Measurements from ENCODE around the gene RAD18.

Gene RAD18

DNA sequence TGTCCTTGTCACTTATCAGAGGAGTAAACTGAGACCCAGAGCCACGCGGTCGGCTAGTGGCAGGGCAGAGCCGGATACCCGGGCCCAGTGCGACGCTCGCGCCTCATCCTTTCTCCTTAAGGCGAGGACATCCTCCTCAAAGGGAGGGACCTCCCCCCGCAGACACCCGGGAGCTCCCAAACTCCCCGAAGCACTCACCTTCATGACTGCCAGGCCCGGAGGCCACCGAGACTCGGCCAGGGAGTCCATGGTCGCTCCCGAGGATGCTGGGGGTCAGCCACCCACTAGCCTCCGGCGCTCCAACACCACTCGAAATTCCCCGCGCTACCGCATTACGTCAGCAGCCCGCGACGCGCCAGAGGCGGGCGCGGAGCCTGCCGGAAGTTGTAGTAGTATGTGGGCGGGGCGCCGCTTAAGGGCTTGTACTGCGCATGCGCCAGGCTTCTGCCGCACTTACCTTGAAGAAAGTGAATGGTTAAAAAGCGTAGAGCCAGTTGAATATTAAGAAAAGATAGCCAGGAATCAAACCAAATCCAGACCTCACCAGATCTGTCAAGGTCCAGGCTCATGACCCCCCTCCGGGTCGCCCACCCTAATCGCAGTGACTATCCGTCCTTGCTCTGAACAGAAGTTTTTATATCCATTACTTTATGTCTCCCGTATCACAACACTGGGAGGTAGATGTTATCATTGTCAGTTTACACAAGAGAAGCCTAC, at the start of gene RAD18 (continued):
- peak; percentile 49; the same call in 1 of the 2 replicates for TF ChIP-seq OSR2 (tag by site-specific recombination; IDR thresholded peaks at IDR 0.05)
- no peak for TF ChIP-seq ZNF354C (tag by site-specific recombination; IDR thresholded peaks at IDR 0.05; ENCODE audit: borderline replicate concordance, low read depth)
- peak; percentile 63; the same call in 1 of the 2 replicates for TF ChIP-seq ZNF391 (tag by site-specific recombination; IDR thresholded peaks at IDR 0.05; ENCODE audit: borderline replicate concordance, low read depth)
- TF ChIP-seq, protein P1, sequence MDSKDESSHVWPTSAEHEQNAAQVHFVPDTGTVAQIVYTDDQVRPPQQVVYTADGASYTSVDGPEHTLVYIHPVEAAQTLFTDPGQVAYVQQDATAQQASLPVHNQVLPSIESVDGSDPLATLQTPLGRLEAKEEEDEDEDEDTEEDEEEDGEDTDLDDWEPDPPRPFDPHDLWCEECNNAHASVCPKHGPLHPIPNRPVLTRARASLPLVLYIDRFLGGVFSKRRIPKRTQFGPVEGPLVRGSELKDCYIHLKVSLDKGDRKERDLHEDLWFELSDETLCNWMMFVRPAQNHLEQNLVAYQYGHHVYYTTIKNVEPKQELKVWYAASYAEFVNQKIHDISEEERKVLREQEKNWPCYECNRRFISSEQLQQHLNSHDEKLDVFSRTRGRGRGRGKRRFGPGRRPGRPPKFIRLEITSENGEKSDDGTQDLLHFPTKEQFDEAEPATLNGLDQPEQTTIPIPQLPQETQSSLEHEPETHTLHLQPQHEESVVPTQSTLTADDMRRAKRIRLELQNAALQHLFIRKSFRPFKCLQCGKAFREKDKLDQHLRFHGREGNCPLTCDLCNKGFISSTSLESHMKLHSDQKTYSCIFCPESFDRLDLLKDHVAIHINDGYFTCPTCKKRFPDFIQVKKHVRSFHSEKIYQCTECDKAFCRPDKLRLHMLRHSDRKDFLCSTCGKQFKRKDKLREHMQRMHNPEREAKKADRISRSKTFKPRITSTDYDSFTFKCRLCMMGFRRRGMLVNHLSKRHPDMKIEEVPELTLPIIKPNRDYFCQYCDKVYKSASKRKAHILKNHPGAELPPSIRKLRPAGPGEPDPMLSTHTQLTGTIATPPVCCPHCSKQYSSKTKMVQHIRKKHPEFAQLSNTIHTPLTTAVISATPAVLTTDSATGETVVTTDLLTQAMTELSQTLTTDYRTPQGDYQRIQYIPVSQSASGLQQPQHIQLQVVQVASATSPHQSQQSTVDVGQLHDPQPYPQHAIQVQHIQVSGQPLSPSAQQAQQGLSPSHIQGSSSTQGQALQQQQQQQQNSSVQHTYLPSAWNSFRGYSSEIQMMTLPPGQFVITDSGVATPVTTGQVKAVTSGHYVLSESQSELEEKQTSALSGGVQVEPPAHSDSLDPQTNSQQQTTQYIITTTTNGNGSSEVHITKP (tag by site-specific recombination; IDR thresholded peaks at IDR 0.05): peak; percentile 64
- no peak for TF ChIP-seq ZNF624 (tag by site-specific recombination; IDR thresholded peaks at IDR 0.05)
- TF ChIP-seq TRIM28 (IDR thresholded peaks at IDR 0.05; ENCODE audit: borderline replicate concordance, low read length): peak; percentile 61; the same call in 1 of the 2 replicates
- no peak for TF ChIP-seq GLI4 (tag by site-specific recombination; IDR thresholded peaks at IDR 0.05)
- TF ChIP-seq, protein P2, sequence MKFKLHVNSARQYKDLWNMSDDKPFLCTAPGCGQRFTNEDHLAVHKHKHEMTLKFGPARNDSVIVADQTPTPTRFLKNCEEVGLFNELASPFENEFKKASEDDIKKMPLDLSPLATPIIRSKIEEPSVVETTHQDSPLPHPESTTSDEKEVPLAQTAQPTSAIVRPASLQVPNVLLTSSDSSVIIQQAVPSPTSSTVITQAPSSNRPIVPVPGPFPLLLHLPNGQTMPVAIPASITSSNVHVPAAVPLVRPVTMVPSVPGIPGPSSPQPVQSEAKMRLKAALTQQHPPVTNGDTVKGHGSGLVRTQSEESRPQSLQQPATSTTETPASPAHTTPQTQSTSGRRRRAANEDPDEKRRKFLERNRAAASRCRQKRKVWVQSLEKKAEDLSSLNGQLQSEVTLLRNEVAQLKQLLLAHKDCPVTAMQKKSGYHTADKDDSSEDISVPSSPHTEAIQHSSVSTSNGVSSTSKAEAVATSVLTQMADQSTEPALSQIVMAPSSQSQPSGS (tag by site-specific recombination; IDR thresholded peaks at IDR 0.05; ENCODE audit: low read depth): peak; percentile 95
- TF ChIP-seq ZNF670 (tag by site-specific recombination; IDR thresholded peaks at IDR 0.05; ENCODE audit: low read depth): no peak
- TF ChIP-seq HOXD13 (CRISPR knock-in tag; IDR thresholded peaks at IDR 0.05; ENCODE audit: borderline replicate concordance): no peak
- no peak for TF ChIP-seq ZNF274 (IDR thresholded peaks at IDR 0.05; ENCODE audit: low read length)
- no peak for TF ChIP-seq ZNF274 (tag by site-specific recombination; IDR thresholded peaks at IDR 0.05; ENCODE audit: borderline replicate concordance)
- TF ChIP-seq MEIS1 (CRISPR knock-in tag; IDR thresholded peaks at IDR 0.05; ENCODE audit: borderline replicate concordance): no peak
- no peak for TF ChIP-seq ZNF768 (tag by site-specific recombination; IDR thresholded peaks at IDR 0.05)
- TF ChIP-seq, protein P3, sequence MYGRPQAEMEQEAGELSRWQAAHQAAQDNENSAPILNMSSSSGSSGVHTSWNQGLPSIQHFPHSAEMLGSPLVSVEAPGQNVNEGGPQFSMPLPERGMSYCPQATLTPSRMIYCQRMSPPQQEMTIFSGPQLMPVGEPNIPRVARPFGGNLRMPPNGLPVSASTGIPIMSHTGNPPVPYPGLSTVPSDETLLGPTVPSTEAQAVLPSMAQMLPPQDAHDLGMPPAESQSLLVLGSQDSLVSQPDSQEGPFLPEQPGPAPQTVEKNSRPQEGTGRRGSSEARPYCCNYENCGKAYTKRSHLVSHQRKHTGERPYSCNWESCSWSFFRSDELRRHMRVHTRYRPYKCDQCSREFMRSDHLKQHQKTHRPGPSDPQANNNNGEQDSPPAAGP (tag by site-specific recombination; IDR thresholded peaks at IDR 0.05): peak; percentile 83
- TF ChIP-seq ZNF112 (tag by site-specific recombination; IDR thresholded peaks at IDR 0.05): no peak
- TF ChIP-seq ZNF169 (tag by site-specific recombination; IDR thresholded peaks at IDR 0.05): no peak
- peak; percentile 74; the same call in 1 of the 2 replicates for TF ChIP-seq ZNF561 (tag by site-specific recombination; IDR thresholded peaks at IDR 0.05; ENCODE audit: borderline replicate concordance)
- TF ChIP-seq, protein P4, sequence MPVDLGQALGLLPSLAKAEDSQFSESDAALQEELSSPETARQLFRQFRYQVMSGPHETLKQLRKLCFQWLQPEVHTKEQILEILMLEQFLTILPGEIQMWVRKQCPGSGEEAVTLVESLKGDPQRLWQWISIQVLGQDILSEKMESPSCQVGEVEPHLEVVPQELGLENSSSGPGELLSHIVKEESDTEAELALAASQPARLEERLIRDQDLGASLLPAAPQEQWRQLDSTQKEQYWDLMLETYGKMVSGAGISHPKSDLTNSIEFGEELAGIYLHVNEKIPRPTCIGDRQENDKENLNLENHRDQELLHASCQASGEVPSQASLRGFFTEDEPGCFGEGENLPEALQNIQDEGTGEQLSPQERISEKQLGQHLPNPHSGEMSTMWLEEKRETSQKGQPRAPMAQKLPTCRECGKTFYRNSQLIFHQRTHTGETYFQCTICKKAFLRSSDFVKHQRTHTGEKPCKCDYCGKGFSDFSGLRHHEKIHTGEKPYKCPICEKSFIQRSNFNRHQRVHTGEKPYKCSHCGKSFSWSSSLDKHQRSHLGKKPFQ (tag by site-specific recombination; IDR thresholded peaks at IDR 0.05): no peak
- no peak for TF ChIP-seq ZNF555 (tag by site-specific recombination; conservative IDR thresholded peaks at IDR 0.05)
- 0 out of 2 replicates have a peak, but pooled peaks have one; percentile 58 for TF ChIP-seq ZNF660 (tag by site-specific recombination; IDR thresholded peaks at IDR 0.05)
- no peak for TF ChIP-seq ZNF174 (tag by site-specific recombination; IDR thresholded peaks at IDR 0.05)
- TF ChIP-seq ZNF623 (tag by site-specific recombination; IDR thresholded peaks at IDR 0.05): no peak
- no peak for TF ChIP-seq MZF1 (tag by site-specific recombination; IDR thresholded peaks at IDR 0.05; ENCODE audit: borderline replicate concordance)
- TF ChIP-seq, protein P5, sequence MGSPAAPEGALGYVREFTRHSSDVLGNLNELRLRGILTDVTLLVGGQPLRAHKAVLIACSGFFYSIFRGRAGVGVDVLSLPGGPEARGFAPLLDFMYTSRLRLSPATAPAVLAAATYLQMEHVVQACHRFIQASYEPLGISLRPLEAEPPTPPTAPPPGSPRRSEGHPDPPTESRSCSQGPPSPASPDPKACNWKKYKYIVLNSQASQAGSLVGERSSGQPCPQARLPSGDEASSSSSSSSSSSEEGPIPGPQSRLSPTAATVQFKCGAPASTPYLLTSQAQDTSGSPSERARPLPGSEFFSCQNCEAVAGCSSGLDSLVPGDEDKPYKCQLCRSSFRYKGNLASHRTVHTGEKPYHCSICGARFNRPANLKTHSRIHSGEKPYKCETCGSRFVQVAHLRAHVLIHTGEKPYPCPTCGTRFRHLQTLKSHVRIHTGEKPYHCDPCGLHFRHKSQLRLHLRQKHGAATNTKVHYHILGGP (tag by site-specific recombination; IDR thresholded peaks at IDR 0.05): peak; percentile 76; the same call in 1 of the 2 replicates
- peak; percentile 90 for TF ChIP-seq ZBTB17 (tag by site-specific recombination; IDR thresholded peaks at IDR 0.05)
- TF ChIP-seq ZNF473 (tag by site-specific recombination; IDR thresholded peaks at IDR 0.05): no peak
- no peak for TF ChIP-seq ZNF350 (tag by site-specific recombination; IDR thresholded peaks at IDR 0.05)
- TF ChIP-seq, protein P6, sequence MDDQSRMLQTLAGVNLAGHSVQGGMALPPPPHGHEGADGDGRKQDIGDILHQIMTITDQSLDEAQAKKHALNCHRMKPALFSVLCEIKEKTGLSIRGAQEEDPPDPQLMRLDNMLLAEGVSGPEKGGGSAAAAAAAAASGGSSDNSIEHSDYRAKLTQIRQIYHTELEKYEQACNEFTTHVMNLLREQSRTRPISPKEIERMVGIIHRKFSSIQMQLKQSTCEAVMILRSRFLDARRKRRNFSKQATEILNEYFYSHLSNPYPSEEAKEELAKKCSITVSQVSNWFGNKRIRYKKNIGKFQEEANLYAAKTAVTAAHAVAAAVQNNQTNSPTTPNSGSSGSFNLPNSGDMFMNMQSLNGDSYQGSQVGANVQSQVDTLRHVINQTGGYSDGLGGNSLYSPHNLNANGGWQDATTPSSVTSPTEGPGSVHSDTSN (CRISPR knock-in tag; IDR thresholded peaks at IDR 0.05): no peak
- no peak for TF ChIP-seq ZNF514 (tag by site-specific recombination; IDR thresholded peaks at IDR 0.05)
